Glomerular endothelial cell (primary cell): ENCODE measurements around the gene TTLL10. TPM values are rescaled to one million over a fixed set of nuclear protein-coding genes. Genes with fewer than 3 reads are reported as not detected.

Source experiments
- DNase-seq: peaks from one replicate; pipeline ENCODE4 v3.0.0-alpha.2; 2011; ENCODE audit warnings: low read depth, low spot score; ENCODE audit errors: extremely low read depth
- total RNA-seq: library from RNA; depleted of rRNA; stranded (reverse); fragments of >200 nt; gene quantifications from 2 replicates; pipeline ENCODE4 v1.2.3, GENCODE V29; 2015

The TTLL10 gene
- not detected in 2 replicates for total RNA-seq

- DNase-seq, result no peak
Measured at GRCh38 chr1:1173793-1174415, at the start of gene TTLL10. Gene TTLL10 (plus strand): TSS chr1:1173880. CDS start chr1:1179216, 5,336 bp downstream.

- no peak for DNase-seq
Measured at GRCh38 chr1:1124508-1124785, 49.2 kb upstream of the TTLL10 start.

GRCh38 chr1:1124786-1125642 is 48.7 kb upstream of the TTLL10 start:
- DNase-seq, result no peak

- DNase-seq, result no peak
Measured at GRCh38 chr1:1125945-1126344, 47.7 kb upstream of the TTLL10 start.

- no peak for DNase-seq
Measured at GRCh38 chr1:1127551-1128451, 45.9 kb upstream of the TTLL10 start.

GRCh38 chr1:1128454-1129139 is 45.1 kb upstream of the TTLL10 start:
- DNase-seq, result no peak

GRCh38 chr1:1129381-1129821 is 44.3 kb upstream of the TTLL10 start:
- DNase-seq, result no peak

GRCh38 chr1:1130206-1131120 is 43.2 kb upstream of the TTLL10 start:
- no peak for DNase-seq

GRCh38 chr1:1132042-1132950 is 41.4 kb upstream of the TTLL10 start:
- no peak for DNase-seq

GRCh38 chr1:1132956-1133750 is 40.5 kb upstream of the TTLL10 start:
- no peak for DNase-seq

GRCh38 chr1:1134300-1134970 is 39.2 kb upstream of the TTLL10 start:
- DNase-seq, result no peak

GRCh38 chr1:1135339-1136136 is 38.1 kb upstream of the TTLL10 start:
- no peak for DNase-seq

- DNase-seq, result no peak
Measured at GRCh38 chr1:1136547-1137230, 37.0 kb upstream of the TTLL10 start.

GRCh38 chr1:1137256-1138045 is 36.2 kb upstream of the TTLL10 start:
- no peak for DNase-seq

- DNase-seq, result no peak
Measured at GRCh38 chr1:1140673-1141072, 33.0 kb upstream of the TTLL10 start.
